Activated effector memory CD4-positive, alpha-beta T cell treated with anti-CD3 and anti-CD28 coated beads, Interleukin-2, amount 50 U/mL, for 16 hours (primary cell): ENCODE data around the gene PTCHD1.

Source experiments
- DNase-seq: peaks from one replicate; pipeline ENCODE4 v3.0.0-alpha.2; 2020

The PTCHD1 gene

GRCh38 chrX:23334848-23335599 lies at the start of gene PTCHD1:
TSS of gene PTCHD1 (plus strand) at chrX:23334849. CDS start at chrX:23334876, 27 bp downstream.
- no peak for DNase-seq

GRCh38 chrX:23286731-23287130 lies 47.9 kb upstream of the PTCHD1 start:
- no peak for DNase-seq

- DNase-seq, result no peak
These were observed 47.4 kb upstream of the PTCHD1 start for GRCh38 chrX:23287191-23287725.

- no peak for DNase-seq
These were observed 42.2 kb upstream of the PTCHD1 start for GRCh38 chrX:23292354-23292987.

GRCh38 chrX:23292988-23293651 lies 41.5 kb upstream of the PTCHD1 start:
- no peak for DNase-seq

GRCh38 chrX:23304881-23305280 lies 29.8 kb upstream of the PTCHD1 start:
- DNase-seq, result no peak

GRCh38 chrX:23311731-23312130 lies 22.9 kb upstream of the PTCHD1 start:
- DNase-seq, result no peak

- no peak for DNase-seq
These were observed 22.5 kb upstream of the PTCHD1 start for GRCh38 chrX:23312136-23312535.

GRCh38 chrX:23317799-23318724 lies 16.6 kb upstream of the PTCHD1 start:
- peak; percentile 65 for DNase-seq

- no peak for DNase-seq
These were observed 7.5 kb upstream of the PTCHD1 start for GRCh38 chrX:23327104-23327503.

GRCh38 chrX:23331701-23332100 lies 2.9 kb upstream of the PTCHD1 start:
- no peak for DNase-seq

GRCh38 chrX:23332101-23332887 lies 2.4 kb upstream of the PTCHD1 start:
- DNase-seq, result no peak

GRCh38 chrX:23332888-23333821 lies 1.5 kb upstream of the PTCHD1 start:
- DNase-seq, result no peak

- no peak for DNase-seq
These were observed 668 bp upstream of the PTCHD1 start for GRCh38 chrX:23333842-23334520.

- DNase-seq, result no peak
These were observed 165 bp upstream of the PTCHD1 start for GRCh38 chrX:23334521-23334847.

GRCh38 chrX:23338334-23338733 lies 3.7 kb downstream of the PTCHD1 start:
- no peak for DNase-seq

GRCh38 chrX:23341452-23341851 lies 6.8 kb downstream of the PTCHD1 start:
- DNase-seq, result no peak

GRCh38 chrX:23344238-23344903 lies 9.7 kb downstream of the PTCHD1 start:
- DNase-seq, result no peak

GRCh38 chrX:23344904-23345271 lies 10.2 kb downstream of the PTCHD1 start:
- DNase-seq, result no peak

- DNase-seq, result no peak
These were observed 21.5 kb downstream of the PTCHD1 start for GRCh38 chrX:23356189-23356588.
